NCI-H82 treated with DMSO at 0.1 percent for 48 hours (cell line): ENCODE results near the gene JAZF1.

Source experiments
- DNase-seq: peaks from one replicate; lab custom pipeline; 2025; ENCODE audit not compliant: unreplicated experiment; lab: John Stamatoyannopoulos, UW

Gene JAZF1

GRCh38 chr7:28180364-28181147 lies at the start of gene JAZF1:
Gene JAZF1 (minus strand): TSS chr7:28180795.
- DNase-seq, result peak; percentile 19

DNA sequence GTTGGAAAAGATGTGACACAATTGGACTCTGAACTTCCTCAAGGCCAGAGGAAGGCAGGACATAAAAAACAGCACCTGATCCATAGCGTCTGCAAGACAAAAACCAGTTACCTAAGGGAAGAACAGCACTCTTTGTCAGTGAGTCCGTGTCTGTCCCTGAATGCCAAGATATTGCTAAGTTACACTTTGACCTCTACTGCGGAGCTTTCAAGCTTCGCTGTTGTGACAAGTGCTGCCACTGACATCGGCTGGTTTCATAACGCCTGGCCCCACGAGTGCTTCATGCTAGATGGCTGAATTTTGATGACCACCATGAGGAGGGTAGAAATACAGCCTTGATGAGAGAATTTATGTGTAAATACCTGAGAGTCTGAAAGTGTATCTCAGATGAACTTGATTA lies 49.7 kb upstream of the JAZF1 start:
- no peak for DNase-seq

DNA sequence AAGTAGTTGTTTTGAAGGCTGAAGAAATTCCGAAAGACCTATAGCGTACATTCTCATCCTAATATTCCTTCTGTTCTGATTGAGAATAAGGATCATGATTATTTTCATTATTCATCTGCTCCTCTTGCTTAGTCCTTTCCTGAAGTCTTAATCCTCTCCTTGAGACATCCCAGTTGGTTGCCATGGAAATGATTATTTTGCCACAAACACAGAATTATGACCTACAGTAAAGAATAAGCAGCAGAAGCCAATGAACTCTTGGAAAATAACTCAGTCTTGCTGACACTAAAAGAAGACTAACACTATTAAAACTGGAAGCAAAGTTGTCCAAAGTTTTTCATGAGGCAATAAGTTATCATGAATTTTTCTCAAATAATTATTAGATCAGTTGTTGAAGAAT lies 47.8 kb upstream of the JAZF1 start:
- DNase-seq, result no peak

- DNase-seq, result no peak
Measured at GRCh38 chr7:28226003-28226402, 45.4 kb upstream of the JAZF1 start.

DNA sequence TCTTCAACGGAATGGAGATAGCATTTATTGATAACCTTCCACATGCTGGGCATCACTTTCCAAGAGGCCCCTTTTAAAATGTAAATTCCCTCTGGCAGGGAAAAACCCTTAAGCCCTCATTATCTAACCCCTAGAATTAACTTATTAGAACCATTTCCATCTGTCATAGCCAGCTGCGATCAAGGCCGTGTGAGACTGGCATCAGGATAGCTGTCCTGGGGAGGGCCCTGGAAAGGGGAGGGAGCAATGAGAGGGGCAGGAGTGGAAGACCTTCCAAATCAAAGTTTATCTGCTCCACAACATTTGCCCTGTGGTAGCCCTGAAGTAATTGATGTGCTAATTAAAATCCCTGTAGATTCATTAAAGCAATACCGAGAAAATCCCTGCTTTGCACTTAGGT lies 45.0 kb upstream of the JAZF1 start:
- peak; percentile 95 for DNase-seq

GRCh38 chr7:28224675-28225074 lies 44.1 kb upstream of the JAZF1 start:
- DNase-seq, result peak; percentile 79

- no peak for DNase-seq
Measured at GRCh38 chr7:28224172-28224571, 43.6 kb upstream of the JAZF1 start.

- no peak for DNase-seq
Measured at GRCh38 chr7:28222636-28223035, 42.0 kb upstream of the JAZF1 start.

GRCh38 chr7:28219793-28220192 lies 39.2 kb upstream of the JAZF1 start:
- no peak for DNase-seq

GRCh38 chr7:28217143-28217542 lies 36.5 kb upstream of the JAZF1 start:
- peak; percentile 42 for DNase-seq

- no peak for DNase-seq
Measured at GRCh38 chr7:28211006-28211405, 30.4 kb upstream of the JAZF1 start.

- DNase-seq, result no peak
Measured at GRCh38 chr7:28208506-28208905, 27.9 kb upstream of the JAZF1 start.

DNA sequence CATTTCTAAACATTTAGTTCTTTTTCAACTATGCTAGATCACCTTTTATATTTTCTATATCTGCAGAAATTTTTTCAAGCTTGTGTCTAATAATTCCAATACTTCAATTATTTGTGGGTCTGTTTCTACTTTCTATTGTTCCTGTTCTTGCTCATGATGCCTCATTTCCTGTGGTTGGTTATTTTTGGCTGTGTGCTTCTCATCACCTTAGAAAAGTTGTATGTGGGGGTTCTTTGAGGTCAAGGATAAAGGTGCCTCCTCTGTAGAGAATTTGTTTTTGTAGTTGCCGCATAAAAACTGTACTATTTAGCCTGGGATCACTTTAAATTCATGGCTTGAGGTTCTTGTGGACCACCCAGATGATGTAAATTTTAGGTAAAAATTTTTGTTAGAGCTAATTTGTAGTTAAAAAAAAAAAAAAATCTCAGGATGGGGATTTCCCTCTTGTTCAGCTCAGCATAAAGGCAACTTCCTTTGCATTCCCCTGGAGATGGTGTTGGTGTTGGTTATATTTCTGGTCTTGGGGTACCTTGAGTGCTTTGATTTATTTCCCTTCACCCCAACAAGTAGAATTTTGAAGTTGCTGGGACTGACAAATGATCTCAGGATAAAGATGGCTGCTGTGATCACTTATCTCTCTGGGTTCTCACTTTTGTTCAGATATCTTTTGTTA lies 27.0 kb upstream of the JAZF1 start:
- no peak for DNase-seq

DNA sequence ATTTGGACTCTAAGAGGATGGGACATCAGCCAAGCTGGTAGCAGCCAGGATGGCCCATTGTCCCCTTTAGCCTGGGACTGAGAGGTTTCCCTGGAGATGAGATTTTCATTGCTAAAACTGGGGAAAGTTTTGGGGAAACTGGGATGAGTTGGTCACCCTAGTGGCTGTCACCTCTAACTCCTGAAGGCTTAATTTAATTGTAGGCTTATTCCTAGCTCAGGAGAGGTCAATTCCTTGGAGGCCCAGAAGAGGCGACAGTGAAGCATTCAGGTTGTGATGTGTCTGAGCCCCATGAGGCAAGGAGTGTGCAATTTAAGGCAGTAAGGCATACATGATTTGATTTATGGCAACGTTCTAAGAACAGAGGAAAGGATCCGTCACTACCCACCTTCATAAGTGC lies 24.9 kb upstream of the JAZF1 start:
- no peak for DNase-seq

DNA sequence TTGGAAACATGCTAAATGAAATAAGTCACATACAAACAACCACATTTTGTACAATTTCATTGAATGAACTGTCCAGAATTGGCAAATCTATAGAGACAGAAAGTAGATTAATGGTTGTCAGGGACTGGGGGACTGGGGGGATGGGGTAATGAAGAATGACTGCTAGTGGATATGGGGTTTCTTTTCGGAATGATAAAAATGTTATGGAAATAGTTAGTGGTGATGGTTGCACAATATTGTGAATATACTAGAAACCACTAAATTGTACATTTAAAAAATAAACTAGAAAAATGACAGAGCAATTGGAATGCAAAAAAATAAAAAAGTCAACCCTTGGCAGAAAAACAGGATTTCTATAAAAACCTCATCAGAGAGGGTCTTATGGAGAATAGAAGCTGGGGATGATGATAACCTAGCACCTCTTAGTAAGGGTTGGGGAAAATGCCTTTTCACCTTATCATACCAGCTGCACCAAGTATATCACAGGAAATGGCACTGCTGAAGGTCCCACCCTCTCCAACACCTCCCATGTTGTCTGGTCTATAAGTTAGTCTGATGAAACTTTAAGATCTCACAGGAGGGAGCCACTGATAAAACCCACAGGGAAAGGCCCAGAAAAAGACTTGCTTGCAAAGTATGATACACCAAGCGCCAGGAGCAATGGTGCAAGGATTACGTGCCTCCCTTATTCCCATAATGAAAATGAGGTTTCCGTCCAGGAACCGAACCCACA lies 23.1 kb upstream of the JAZF1 start:
- DNase-seq, result no peak

GRCh38 chr7:28202222-28202621 lies 21.6 kb upstream of the JAZF1 start:
- no peak for DNase-seq

- DNase-seq, result peak; percentile 82
Measured at GRCh38 chr7:28201131-28201530, 20.5 kb upstream of the JAZF1 start.

DNA sequence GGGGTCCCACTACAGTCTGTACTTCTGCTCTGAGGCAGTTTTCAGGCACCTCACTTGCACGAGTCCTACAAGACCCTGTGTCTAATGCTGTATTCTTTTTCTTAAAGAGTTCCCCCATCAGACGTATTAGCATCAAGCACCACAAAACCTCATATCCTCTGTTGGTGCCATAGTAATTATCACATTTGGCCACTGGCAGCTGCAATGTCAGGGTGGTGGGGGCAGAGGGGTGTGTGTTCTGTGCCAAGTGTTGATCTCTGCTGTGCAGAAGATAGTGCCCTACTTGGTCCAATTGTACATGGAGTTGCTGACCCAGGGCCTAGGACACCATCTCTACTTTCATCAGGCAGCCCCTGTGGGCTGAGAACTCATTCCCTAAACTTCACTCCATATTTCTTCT lies 20.0 kb upstream of the JAZF1 start:
- DNase-seq, result no peak

DNA sequence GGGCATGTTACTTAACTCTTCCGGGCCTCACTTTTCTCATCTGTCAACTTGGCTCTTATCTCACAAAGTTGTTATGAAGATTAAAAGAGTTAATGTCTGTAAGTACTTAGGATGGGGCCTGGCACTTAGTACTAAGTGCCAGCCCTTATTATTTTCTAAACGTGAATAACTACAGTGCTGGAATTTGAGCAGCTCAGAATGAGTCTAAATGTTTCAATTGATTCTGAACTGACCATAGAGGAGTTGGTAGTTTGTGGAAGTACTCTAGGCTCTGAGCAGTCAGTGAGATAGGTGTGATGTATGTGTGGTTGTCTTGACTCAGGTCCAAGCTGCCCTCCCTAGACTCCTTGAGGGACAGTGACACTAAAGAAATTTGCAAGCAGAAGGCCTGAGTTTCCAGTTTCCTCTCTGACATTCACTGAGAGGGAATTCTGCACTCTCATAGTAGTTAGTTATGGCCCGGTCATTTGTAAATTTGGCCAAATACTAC lies 18.5 kb upstream of the JAZF1 start:
- no peak for DNase-seq

GRCh38 chr7:28195910-28196620 lies 15.5 kb upstream of the JAZF1 start:
- DNase-seq, result no peak
